Esophagus squamous epithelium (tissue), 4 donors: ENCODE measurements around the gene DPP4.

ENCODE experiments used
- CTCF ChIP-seq, 6 experiments: fragments of 450-650 bp in 4 of 6; fragments of 200-600 bp in 2 of 6; sonication (generic) in 2 of 6; IDR thresholded peaks; one replicate each; pipeline ENCODE4 v1.5.1; 2016 to 2019; ENCODE audit warnings: antibody characterized with exemption in 6 of 6, mild to moderate bottlenecking in 4 of 6, moderate library complexity in 4 of 6
- POLR2A ChIP-seq, 4 donors: fragments of 450-650 bp; IDR thresholded peaks; one replicate each; pipeline ENCODE4 v1.6.1; 2017; ENCODE audit warnings: antibody characterized with exemption in 4 of 4, mild to moderate bottlenecking in 4 of 4, moderate library complexity in 3 of 4

GRCh38 chr2:162037886-162038285 is 36.1 kb downstream of the DPP4 start:
- TF ChIP-seq CTCF (IDR thresholded peaks at IDR 0.05) (no peak), POLR2A (IDR thresholded peaks at IDR 0.05) (no peak)
